IPS DF 6.9 (cell line): Measurements from ENCODE around the gene CLIC4.
"Not testable (repeated sequence)": the region's sequence is repeated elsewhere in the genome, so short reads cannot be mapped to it uniquely, and the experiment has no call there.

ENCODE experiments used
- DNase-seq: peaks from one replicate; pipeline ENCODE4 v3.0.0-alpha.2; 2013; ENCODE audit warnings: low read depth, low spot score
- H3K27ac ChIP-seq: one replicate; pipeline ENCODE4 v1.5.1; 2013; ENCODE audit warnings: low read length, control low read depth
- H3K27me3 ChIP-seq: 2 replicates; pipeline ENCODE4 v1.6.1; 2013; ENCODE audit warnings: mild to moderate bottlenecking, low read length; ENCODE audit not compliant: control insufficient read depth, insufficient read depth
- H3K36me3 ChIP-seq: 2 replicates; pipeline ENCODE4 v1.6.1; 2013; ENCODE audit warnings: low read length; ENCODE audit not compliant: control insufficient read depth, insufficient read depth
- H3K4me1 ChIP-seq: 2 replicates; pipeline ENCODE4 v1.6.1; 2013; ENCODE audit warnings: low read length; ENCODE audit not compliant: control insufficient read depth, insufficient read depth
- H3K4me3 ChIP-seq: 2 replicates; pipeline ENCODE4 v1.5.1; 2013; ENCODE audit warnings: mild to moderate bottlenecking, low read length
- H3K9me3 ChIP-seq: 2 replicates; pipeline ENCODE4 v1.6.1; 2013; ENCODE audit warnings: low read length, inconsistent platforms; ENCODE audit not compliant: control insufficient read depth, insufficient read depth
- WGBS: extraction: QIAGEN DNeasy Blood & Tissue Kit; methylation state at CpG from one replicate; pipeline ENCODE4 v1.1.7; 2013; ENCODE audit warnings: mixed read lengths, missing lambda C conversion rate; ENCODE audit not compliant: insufficient read length, insufficient coverage; 5-methylcytosine and 5-hydroxymethylcytosine counted together

Gene CLIC4

GRCh38 chr1:24706074-24706389 lies 39.2 kb upstream of the CLIC4 start:
- not testable (repeated sequence) for H3K4me3 ChIP-seq, H3K27ac ChIP-seq, H3K36me3 ChIP-seq, DNase-seq, H3K4me1 ChIP-seq, H3K27me3 ChIP-seq, H3K9me3 ChIP-seq
- WGBS: no CpG with 5 or more reads among the region's 9 CpGs

- Histone ChIP-seq H3K4me3 (no peak overlapping the region), H3K9me3 (no peaks in the 10 kb centered on the region), H3K27ac (no peak overlapping the region), H3K27me3 (no peaks in the 10 kb centered on the region), H3K36me3 (no peaks in the 10 kb centered on the region), H3K4me1 (no peaks in the 10 kb centered on the region)
- no CpG with 5 or more reads among the region's 4 CpGs for WGBS
- no peak for DNase-seq
Measured at GRCh38 chr1:24707687-24708086, 37.6 kb upstream of the CLIC4 start.

- no CpG with 5 or more reads among the region's 4 CpGs for WGBS
- Histone ChIP-seq H3K9me3 (no peaks in the 10 kb centered on the region), H3K27me3 (no peaks in the 10 kb centered on the region)
Measured at GRCh38 chr1:24708938-24709337, 36.3 kb upstream of the CLIC4 start.

GRCh38 chr1:24709791-24710441 lies 35.3 kb upstream of the CLIC4 start:
- Histone ChIP-seq H3K9me3 (no peaks in the 10 kb centered on the region), H3K4me1 (no peaks in the 10 kb centered on the region), H3K4me3 (no peak overlapping the region), H3K27me3 (no peaks in the 10 kb centered on the region), H3K36me3 (no peaks in the 10 kb centered on the region), H3K27ac (no peak overlapping the region)
- no CpG with 5 or more reads among the region's 5 CpGs for WGBS
- no peak for DNase-seq

More at GRCh38 chr1:24708938-24709337, 36.3 kb upstream of the CLIC4 start:
- Histone ChIP-seq H3K4me3 (no peak overlapping the region), H3K36me3 (no peaks in the 10 kb centered on the region), H3K4me1 (no peaks in the 10 kb centered on the region), H3K27ac (no peak overlapping the region)
- no peak for DNase-seq

GRCh38 chr1:24711329-24711728 lies 33.9 kb upstream of the CLIC4 start:
- no peak overlapping the region for H3K4me3 ChIP-seq
- H3K4me1 ChIP-seq: no peaks in the 10 kb centered on the region
- WGBS: no CpG with 5 or more reads among the region's 4 CpGs
- DNase-seq: no peak
- H3K27ac ChIP-seq: no peak overlapping the region
- H3K36me3 ChIP-seq: no peaks in the 10 kb centered on the region
- H3K27me3 ChIP-seq: no peaks in the 10 kb centered on the region
- no peaks in the 10 kb centered on the region for H3K9me3 ChIP-seq

GRCh38 chr1:24713176-24713575 lies 32.1 kb upstream of the CLIC4 start:
- no peaks in the 10 kb centered on the region for H3K4me1 ChIP-seq
- DNase-seq: no peak
- no CpG with 5 or more reads among the region's 4 CpGs for WGBS
- H3K9me3 ChIP-seq: no peaks in the 10 kb centered on the region
- no peaks in the 10 kb centered on the region for H3K27me3 ChIP-seq
- no peak overlapping the region for H3K4me3 ChIP-seq
- no peaks in the 10 kb centered on the region for H3K36me3 ChIP-seq
- no peak overlapping the region for H3K27ac ChIP-seq

- no peak overlapping the region for H3K27ac ChIP-seq
- DNase-seq: no peak
- H3K27me3 ChIP-seq: no peaks in the 10 kb centered on the region
- no peak overlapping the region for H3K4me3 ChIP-seq
- no peaks in the 10 kb centered on the region for H3K9me3 ChIP-seq
- H3K4me1 ChIP-seq: no peaks in the 10 kb centered on the region
- no CpG with 5 or more reads among the region's 5 CpGs for WGBS
- no peaks in the 10 kb centered on the region for H3K36me3 ChIP-seq
Measured at GRCh38 chr1:24713736-24714135, 31.5 kb upstream of the CLIC4 start.

- H3K4me1 ChIP-seq: no peaks in the 10 kb centered on the region
- no peaks in the 10 kb centered on the region for H3K27me3 ChIP-seq
- H3K4me3 ChIP-seq: no peak overlapping the region
- WGBS: no CpG with 5 or more reads among the region's 8 CpGs
- no peaks in the 10 kb centered on the region for H3K36me3 ChIP-seq
- DNase-seq: no peak
- H3K9me3 ChIP-seq: no peaks in the 10 kb centered on the region; the same call in 1 of the 2 replicates
- no peak overlapping the region for H3K27ac ChIP-seq
Measured at GRCh38 chr1:24714859-24715520, 30.3 kb upstream of the CLIC4 start.

- Histone ChIP-seq H3K9me3 (no peaks in the 10 kb centered on the region; the same call in 1 of the 2 replicates), H3K27me3 (no peaks in the 10 kb centered on the region), H3K4me1 (no peaks in the 10 kb centered on the region), H3K27ac (no peak overlapping the region), H3K4me3 (no peak overlapping the region), H3K36me3 (no peaks in the 10 kb centered on the region)
- WGBS: no CpG with 5 or more reads among the region's 7 CpGs
- no peak for DNase-seq
Measured at GRCh38 chr1:24715658-24716057, 29.6 kb upstream of the CLIC4 start.

- no peaks in the 10 kb centered on the region for H3K4me1 ChIP-seq
- H3K27me3 ChIP-seq: no peaks in the 10 kb centered on the region
- no peak for DNase-seq
- no peak overlapping the region for H3K4me3 ChIP-seq
- no peaks in the 10 kb centered on the region for H3K36me3 ChIP-seq
- no CpG with 5 or more reads among the region's 8 CpGs for WGBS
- no peaks in the 10 kb centered on the region; the same call in 1 of the 2 replicates for H3K9me3 ChIP-seq
- no peak overlapping the region for H3K27ac ChIP-seq
Measured at GRCh38 chr1:24717887-24718650, 27.2 kb upstream of the CLIC4 start.
